Measurements from ENCODE around the gene STARD7. TPM values are rescaled to one million over a fixed set of nuclear protein-coding genes. Genes with fewer than 3 reads are reported as not detected.

Gene STARD7
- total and polyA plus RNA-seq, 7 experiments from 2014 or later = 56.5 to 133 (median 75.7) TPM

- no peak overlapping the region for H3K27ac Mint-ChIP-seq
- ATAC-seq (no peak), DNase-seq (no peak)
- ChIA-PET CTCF (interaction anchor here (15.4 kb wide), 1 partner anchor 39 kb away, joined by 401 read pairs; no protein-coding TSS in a partner anchor), POLR2A (no interaction called here)
- intact Hi-C loops (cut with micrococcal nuclease) = no loop called here
- Histone ChIP-seq H3K9me3 (ENCODE audit: control insufficient read depth in 2 of 3, low read length in 3 of 3) (no peaks in the 10 kb centered on the region), H3K4me1 (ENCODE audit: control insufficient read depth in 2 of 2, insufficient read depth in 2 of 2, low read length in 2 of 2) (peaks cover 3 to 8% of the 10 kb centered on the region in 2 donors), H3K27me3 (ENCODE audit: control insufficient read depth in 2 of 2, insufficient read depth in 2 of 2, low read length in 2 of 2) (no peaks in the 10 kb centered on the region), H3K4me3 (ENCODE audit: low read length) (no peak overlapping the region), H3K27ac (ENCODE audit: low read depth, low read length) (no peak overlapping the region), H3K36me3 (ENCODE audit: control insufficient read depth in 2 of 3, insufficient read depth in 3 of 3, low read length in 3 of 3) (no peaks in the 10 kb centered on the region)
- H3K4me3 Mint-ChIP-seq = no peak overlapping the region
- H3K36me3 Mint-ChIP-seq = peaks cover 0 to 8% (median 0%) of the 10 kb centered on the region in 5 donors
- peaks cover 0 to 22% (median 0%) of the 10 kb centered on the region in 7 donors for H3K4me1 Mint-ChIP-seq
- no peaks in the 10 kb centered on the region for H3K9me3 Mint-ChIP-seq
- no peaks in the 10 kb centered on the region for H3K27me3 Mint-ChIP-seq
Observed at GRCh38 chr2:96135171-96135570, 73.5 kb downstream of the STARD7 start.

Other genes starting within 250 kb of the STARD7 start
- 10 to 100 TPM; 62.4 to 96.9 (median 79.3) TPM for gene ANKRD36C, start 217.0 kb downstream of the STARD7 start, total RNA-seq
- 10 to 100 TPM; 12.7 to 18.5 TPM for gene ANKRD36C, start 217.0 kb downstream of the STARD7 start, polyA plus RNA-seq
- 10 to 100 TPM in 1 of 5 experiments, 1 to 10 TPM in 4; 1.7 to 11.3 (median 3.7) TPM for gene GPAT2, start 173.9 kb downstream of the STARD7 start, total RNA-seq
- 1 to 10 TPM in 1 of 2 donors, under 1 TPM in 1; 0.34 to 4.6 TPM for gene GPAT2, start 173.9 kb downstream of the STARD7 start, polyA plus RNA-seq
- gene ADRA2B, start 92.3 kb downstream of the STARD7 start, total RNA-seq = under 1 TPM in 3 of 5 experiments, not detected in 2; 0.15 to 0.93 (median 0.76) TPM
- gene ADRA2B, start 92.3 kb downstream of the STARD7 start, polyA plus RNA-seq = not detected
- 1 to 10 TPM in 2 of 5 experiments, under 1 TPM in 3; 0.65 to 7.5 (median 0.86) TPM for gene ASTL, start 70.3 kb downstream of the STARD7 start, total RNA-seq
- gene ASTL, start 70.3 kb downstream of the STARD7 start, polyA plus RNA-seq = under 1 TPM in 1 of 2 donors, not detected in 1; 0.19 TPM
- gene DUSP2, start 63.4 kb downstream of the STARD7 start, total RNA-seq = 100 to 1,000 TPM in 2 of 5 experiments, 10 to 100 TPM in 3; 22.1 to 255 (median 50.3) TPM
- 10 to 100 TPM; 21.0 to 25.6 TPM for gene DUSP2, start 63.4 kb downstream of the STARD7 start, polyA plus RNA-seq
- gene TMEM127, start 57.2 kb upstream of the STARD7 start, total RNA-seq = 10 to 100 TPM; 33.7 to 69.0 (median 40.4) TPM
- gene TMEM127, start 57.2 kb upstream of the STARD7 start, polyA plus RNA-seq = 10 to 100 TPM; 23.6 to 38.0 TPM
- 10 to 100 TPM; 62.1 to 85.3 (median 71.6) TPM for gene CIAO1, start 57.4 kb upstream of the STARD7 start, total RNA-seq
- gene CIAO1, start 57.4 kb upstream of the STARD7 start, polyA plus RNA-seq = 100 to 1,000 TPM in 1 of 2 donors, 10 to 100 TPM in 1; 85.5 to 115 TPM
- 100 to 1,000 TPM; 165 to 255 (median 212) TPM for gene SNRNP200, start 96.7 kb upstream of the STARD7 start, total RNA-seq
- 100 to 1,000 TPM in 1 of 2 donors, 10 to 100 TPM in 1; 86.6 to 137 TPM for gene SNRNP200, start 96.7 kb upstream of the STARD7 start, polyA plus RNA-seq
- gene ITPRIPL1, start 116.5 kb upstream of the STARD7 start, total RNA-seq = 10 to 100 TPM in 1 of 5 experiments, 1 to 10 TPM in 2, under 1 TPM in 2; 0.79 to 30.4 (median 1.2) TPM
- under 1 TPM; 0.37 to 0.85 TPM for gene ITPRIPL1, start 116.5 kb upstream of the STARD7 start, polyA plus RNA-seq
- gene NCAPH, start 126.9 kb upstream of the STARD7 start, total RNA-seq = 10 to 100 TPM in 1 of 5 experiments, under 1 TPM in 4; 0.16 to 50.2 (median 0.66) TPM
- not detected for gene NCAPH, start 126.9 kb upstream of the STARD7 start, polyA plus RNA-seq

Data from naive thymus-derived CD4-positive, alpha-beta T cell (primary cell).